Neural crest cell (in vitro differentiated cells): ENCODE results near the gene UMAD1. TPM values are rescaled to one million over a fixed set of nuclear protein-coding genes. Genes with fewer than 3 reads are reported as not detected.

Source experiments
- DNase-seq: peaks from one replicate; pipeline ENCODE4 v3.0.0; 2021; ENCODE audit warnings: low read depth, mixed read lengths, low spot score
- H3K27ac Mint-ChIP-seq: one replicate; pipeline ENCODE4 v1.8.0; 2021; ENCODE audit warnings: mild to moderate bottlenecking, mixed read lengths; ENCODE audit not compliant: unreplicated experiment
- H3K27me3 Mint-ChIP-seq: 2 replicates; pipeline ENCODE4 v1.8.0; 2021; ENCODE audit warnings: low read depth, mild to moderate bottlenecking, mixed read lengths
- H3K36me3 Mint-ChIP-seq: 2 replicates; pipeline ENCODE4 v1.8.0; 2021; ENCODE audit warnings: low read depth, mild to moderate bottlenecking, mixed read lengths
- H3K4me1 Mint-ChIP-seq: 2 replicates; pipeline ENCODE4 v1.8.0; 2021; ENCODE audit warnings: mixed read lengths
- H3K4me3 Mint-ChIP-seq: one replicate; pipeline ENCODE4 v1.8.0; 2021; ENCODE audit warnings: mild to moderate bottlenecking, mixed read lengths
- H3K9me3 Mint-ChIP-seq: 2 replicates; pipeline ENCODE4 v1.8.0; 2021; ENCODE audit warnings: mixed read lengths
- CTCF ChIP-seq: fragments of 200-600 bp; sonication (generic); conservative IDR thresholded peaks from 2 replicates; pipeline ENCODE4 v1.5.0; 2021; ENCODE audit warnings: antibody characterized with exemption, mild to moderate bottlenecking
- total RNA-seq: library from RNA; stranded (reverse); gene quantifications from 2 replicates; pipeline ENCODE4 v1.2.1, GENCODE V29; 2021

The UMAD1 gene
- total RNA-seq, 1 donor from 2014 or later = 9.8 TPM

- Mint-ChIP-seq H3K4me3 (no peak overlapping the region), H3K27me3 (no peaks in the 10 kb centered on the region), H3K4me1 (no peaks in the 10 kb centered on the region), H3K27ac (peak overlapping the region; percentile 72), H3K9me3 (peaks cover 2% of the 10 kb centered on the region), H3K36me3 (peaks cover 2% of the 10 kb centered on the region)
- DNase-seq = no peak
- no peak for TF ChIP-seq CTCF
Measured at GRCh38 chr7:7720193-7720592, 79.6 kb downstream of the UMAD1 start.

- H3K27ac Mint-ChIP-seq = no peak overlapping the region
- H3K36me3 Mint-ChIP-seq = peaks cover 9% of the 10 kb centered on the region
- H3K4me3 Mint-ChIP-seq = no peak overlapping the region
- peaks cover 9% of the 10 kb centered on the region for H3K9me3 Mint-ChIP-seq
- no peaks in the 10 kb centered on the region for H3K27me3 Mint-ChIP-seq
- no peak for DNase-seq
- no peaks in the 10 kb centered on the region for H3K4me1 Mint-ChIP-seq
- TF ChIP-seq CTCF = no peak
Measured at GRCh38 chr7:7720750-7721621, 80.4 kb downstream of the UMAD1 start.

- H3K9me3 Mint-ChIP-seq = peaks cover under 1% of the 10 kb centered on the region
- no peak for TF ChIP-seq CTCF
- no peaks in the 10 kb centered on the region for H3K27me3 Mint-ChIP-seq
- no peak for DNase-seq
- peaks cover 30% of the 10 kb centered on the region for H3K4me1 Mint-ChIP-seq
- no peak overlapping the region for H3K4me3 Mint-ChIP-seq
- H3K27ac Mint-ChIP-seq = no peak overlapping the region
- H3K36me3 Mint-ChIP-seq = no peaks in the 10 kb centered on the region
Measured at GRCh38 chr7:7731732-7732131, 91.2 kb downstream of the UMAD1 start.

- H3K9me3 Mint-ChIP-seq = no peaks in the 10 kb centered on the region
- H3K4me1 Mint-ChIP-seq = peaks cover 31% of the 10 kb centered on the region
- no peaks in the 10 kb centered on the region for H3K27me3 Mint-ChIP-seq
- H3K27ac Mint-ChIP-seq = peak overlapping the region; percentile 21
- H3K36me3 Mint-ChIP-seq = no peaks in the 10 kb centered on the region
- no peak for TF ChIP-seq CTCF
- DNase-seq = no peak
- H3K4me3 Mint-ChIP-seq = no peak overlapping the region
Measured at GRCh38 chr7:7732621-7733281, 92.2 kb downstream of the UMAD1 start.

- Mint-ChIP-seq H3K27me3 (no peaks in the 10 kb centered on the region), H3K4me1 (peaks cover 43% of the 10 kb centered on the region), H3K4me3 (no peak overlapping the region), H3K36me3 (no peaks in the 10 kb centered on the region), H3K9me3 (no peaks in the 10 kb centered on the region), H3K27ac (no peak overlapping the region)
- no peak for DNase-seq
- TF ChIP-seq CTCF = no peak
Measured at GRCh38 chr7:7736671-7737070, 96.1 kb downstream of the UMAD1 start.
